DMS 273 (cell line): ENCODE measurements around the gene SLC6A11.
A peak's percentile ranks its signal among the peaks of the same experiment; 100 is the strongest.

Experiments
- DNase-seq: peaks from one replicate; lab custom pipeline; 2025; ENCODE audit not compliant: unreplicated experiment; lab: John Stamatoyannopoulos, UW

SLC6A11 gene

GRCh38 chr3:10816019-10816862 lies at the start of gene SLC6A11:
TSS of gene SLC6A11 (plus strand) at chr3:10816228. CDS start at chr3:10816266, 38 bp downstream.
- DNase-seq: peak; percentile 70

- DNase-seq: no peak
These were observed 47.2 kb upstream of the SLC6A11 start for GRCh38 chr3:10768708-10769394.

GRCh38 chr3:10770547-10770946 lies 45.5 kb upstream of the SLC6A11 start:
- DNase-seq: no peak

GRCh38 chr3:10770981-10771380 lies 45.0 kb upstream of the SLC6A11 start:
- no peak for DNase-seq

- no peak for DNase-seq
These were observed 44.4 kb upstream of the SLC6A11 start for GRCh38 chr3:10771486-10772270.

- peak; percentile 55 for DNase-seq
These were observed 43.5 kb upstream of the SLC6A11 start for GRCh38 chr3:10772271-10773161.

GRCh38 chr3:10774129-10774670 lies 41.8 kb upstream of the SLC6A11 start:
- DNase-seq: no peak

GRCh38 chr3:10774825-10775224 lies 41.2 kb upstream of the SLC6A11 start:
- DNase-seq: no peak

GRCh38 chr3:10775259-10775658 lies 40.8 kb upstream of the SLC6A11 start:
- no peak for DNase-seq

- DNase-seq: no peak
These were observed 40.2 kb upstream of the SLC6A11 start for GRCh38 chr3:10775828-10776227.

GRCh38 chr3:10777627-10778026 lies 38.4 kb upstream of the SLC6A11 start:
- DNase-seq: no peak

GRCh38 chr3:10778492-10779292 lies 37.3 kb upstream of the SLC6A11 start:
- no peak for DNase-seq

GRCh38 chr3:10779293-10779805 lies 36.7 kb upstream of the SLC6A11 start:
- DNase-seq: no peak

- no peak for DNase-seq
These were observed 35.8 kb upstream of the SLC6A11 start for GRCh38 chr3:10780243-10780642.

- DNase-seq: no peak
These were observed 35.1 kb upstream of the SLC6A11 start for GRCh38 chr3:10780922-10781321.

- no peak for DNase-seq
These were observed 34.0 kb upstream of the SLC6A11 start for GRCh38 chr3:10781981-10782380.

- peak; percentile 67 for DNase-seq
These were observed 32.4 kb upstream of the SLC6A11 start for GRCh38 chr3:10783360-10784351.

GRCh38 chr3:10786640-10787039 lies 29.4 kb upstream of the SLC6A11 start:
- DNase-seq: no peak
